IPS-20b (cell line): ENCODE results near the gene PRKCB.
A peak's percentile ranks its signal among the peaks of the same experiment; 100 is the strongest.

Experiments
- H3K27ac ChIP-seq: one replicate; pipeline ENCODE4 v1.5.1; 2013; ENCODE audit warnings: low read length
- H3K27me3 ChIP-seq: 2 replicates; pipeline ENCODE4 v1.6.1; 2013; ENCODE audit warnings: mild to moderate bottlenecking, low read length, inconsistent platforms; ENCODE audit not compliant: insufficient read depth
- H3K36me3 ChIP-seq: 2 replicates; pipeline ENCODE4 v1.6.1; 2013; ENCODE audit warnings: low read depth, mild to moderate bottlenecking, inconsistent platforms, low read length, moderate library complexity; ENCODE audit not compliant: insufficient read depth
- H3K4me1 ChIP-seq: 2 replicates; pipeline ENCODE4 v1.6.1; 2013; ENCODE audit warnings: mild to moderate bottlenecking, control low read depth, inconsistent platforms, low read length, moderate library complexity; ENCODE audit not compliant: insufficient read depth
- H3K4me3 ChIP-seq: 2 replicates; pipeline ENCODE4 v1.5.1; 2013; ENCODE audit warnings: mild to moderate bottlenecking, low read length, inconsistent platforms
- H3K9ac ChIP-seq: 2 replicates; pipeline ENCODE4 v1.6.1; 2013; ENCODE audit warnings: low read depth, mild to moderate bottlenecking, inconsistent platforms, low read length, moderate library complexity
- H3K9me3 ChIP-seq: 2 replicates; pipeline ENCODE4 v1.6.1; 2013; ENCODE audit warnings: mild to moderate bottlenecking, low read depth, low read length, inconsistent platforms; ENCODE audit not compliant: insufficient read depth

PRKCB gene

DNA sequence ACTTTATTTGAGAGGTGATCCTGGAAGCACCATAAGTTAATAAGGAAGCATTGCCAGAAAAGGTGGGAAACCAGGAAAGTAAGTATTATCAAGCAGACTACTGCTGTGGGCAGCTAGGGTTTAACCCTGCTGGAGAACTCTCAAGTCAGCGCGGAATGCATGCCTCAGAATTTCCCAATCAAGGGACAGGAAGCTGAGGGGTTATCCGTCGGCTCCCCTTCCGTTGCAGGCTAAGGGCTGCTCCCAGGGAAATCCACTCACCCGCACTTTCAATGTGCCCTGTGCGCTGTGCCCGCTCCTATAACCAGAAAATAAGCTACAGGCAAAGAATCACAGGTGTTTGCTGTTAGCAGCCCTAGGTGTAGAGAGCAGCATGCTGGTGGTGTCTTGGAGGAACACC lies 281.9 kb downstream of the PRKCB start:
- H3K36me3 ChIP-seq = no peaks in the 10 kb centered on the region
- no peaks in the 10 kb centered on the region for H3K27me3 ChIP-seq
- no peak overlapping the region for H3K27ac ChIP-seq
- no peak overlapping the region for H3K4me3 ChIP-seq
- H3K9ac ChIP-seq = no peak overlapping the region
- no peaks in the 10 kb centered on the region for H3K9me3 ChIP-seq
- H3K4me1 ChIP-seq = peaks cover 16% of the 10 kb centered on the region; the same call in 1 of the 2 replicates

DNA sequence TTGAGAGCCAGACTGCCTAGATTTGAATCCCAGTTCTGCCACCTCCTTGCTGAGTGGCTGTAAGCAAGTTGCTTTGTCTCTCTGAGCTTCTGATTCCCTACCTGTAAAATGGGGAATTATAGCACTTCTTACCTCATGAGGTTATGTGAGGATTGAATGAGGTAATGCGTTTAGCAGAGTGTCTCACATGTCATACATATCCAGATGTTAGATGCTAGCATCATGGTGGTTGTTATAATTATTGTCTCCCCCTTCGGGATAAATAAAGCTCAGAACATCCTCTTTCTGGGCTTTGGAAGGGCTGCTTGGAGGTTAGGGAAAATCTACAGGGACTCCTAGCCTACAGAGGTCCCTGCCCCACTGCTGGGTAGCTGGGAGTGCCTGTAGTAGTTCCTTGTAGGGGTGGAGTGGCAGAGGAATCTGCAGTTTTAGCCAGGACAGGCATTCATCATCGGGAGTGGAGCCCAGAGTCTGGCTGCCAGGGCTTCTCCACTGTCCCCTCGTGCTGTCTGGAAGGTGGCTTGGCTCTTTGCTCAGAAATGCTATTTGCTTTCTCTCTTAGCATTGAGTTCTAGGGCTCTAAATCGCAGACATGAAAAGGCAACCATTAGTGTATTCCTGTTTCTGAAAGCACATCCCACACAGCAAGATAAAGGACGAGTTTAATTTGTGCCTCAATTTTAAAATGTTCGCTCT lies 282.5 kb downstream of the PRKCB start:
- Histone ChIP-seq H3K27me3 (no peaks in the 10 kb centered on the region), H3K4me1 (peaks cover 16% of the 10 kb centered on the region; the same call in 1 of the 2 replicates), H3K4me3 (no peak overlapping the region), H3K9ac (no peak overlapping the region), H3K27ac (no peak overlapping the region), H3K9me3 (no peaks in the 10 kb centered on the region), H3K36me3 (no peaks in the 10 kb centered on the region)

DNA sequence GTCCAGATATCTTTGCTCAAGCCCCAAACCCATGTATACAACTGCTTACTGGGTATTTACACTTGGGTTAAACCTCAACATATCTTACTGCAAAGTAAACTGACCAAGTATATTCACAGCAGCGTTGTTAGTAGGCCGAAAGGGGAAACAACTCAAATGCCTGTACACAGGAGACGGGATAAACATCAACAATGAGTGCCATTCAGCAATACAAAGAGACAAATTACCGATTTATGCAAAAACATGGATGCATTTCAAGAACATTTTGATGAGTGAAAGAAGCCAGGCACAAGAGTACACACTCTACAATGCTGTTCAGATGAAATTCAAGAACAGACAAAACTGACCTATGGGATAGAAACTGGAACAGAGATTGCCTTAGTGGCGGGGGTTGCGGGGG lies 284.0 kb downstream of the PRKCB start:
- Histone ChIP-seq H3K27me3 (no peaks in the 10 kb centered on the region), H3K27ac (no peak overlapping the region), H3K36me3 (no peaks in the 10 kb centered on the region), H3K9me3 (no peaks in the 10 kb centered on the region), H3K4me3 (no peak overlapping the region), H3K9ac (no peak overlapping the region), H3K4me1 (peaks cover 17% of the 10 kb centered on the region; the same call in 1 of the 2 replicates)

DNA sequence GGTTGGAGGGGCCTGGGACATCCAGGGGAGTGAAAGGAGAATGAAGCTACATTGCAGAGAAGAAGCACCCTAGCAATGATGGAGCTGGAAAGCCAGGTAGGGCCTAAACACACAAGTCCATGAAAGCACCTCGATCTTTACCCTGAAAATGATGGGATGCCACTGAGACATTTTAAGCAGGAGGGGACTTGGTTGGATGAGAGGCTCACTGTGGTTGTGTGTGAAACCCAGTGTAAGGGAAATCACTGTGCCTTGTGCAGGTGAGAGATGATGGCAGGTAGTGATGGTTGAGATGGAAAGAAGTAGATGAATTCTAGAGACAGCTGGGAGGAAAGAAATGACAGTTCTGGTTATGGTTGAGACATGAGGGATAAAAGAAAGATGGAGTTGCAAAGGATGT lies 287.5 kb downstream of the PRKCB start:
- H3K27ac ChIP-seq = no peak overlapping the region

DNA sequence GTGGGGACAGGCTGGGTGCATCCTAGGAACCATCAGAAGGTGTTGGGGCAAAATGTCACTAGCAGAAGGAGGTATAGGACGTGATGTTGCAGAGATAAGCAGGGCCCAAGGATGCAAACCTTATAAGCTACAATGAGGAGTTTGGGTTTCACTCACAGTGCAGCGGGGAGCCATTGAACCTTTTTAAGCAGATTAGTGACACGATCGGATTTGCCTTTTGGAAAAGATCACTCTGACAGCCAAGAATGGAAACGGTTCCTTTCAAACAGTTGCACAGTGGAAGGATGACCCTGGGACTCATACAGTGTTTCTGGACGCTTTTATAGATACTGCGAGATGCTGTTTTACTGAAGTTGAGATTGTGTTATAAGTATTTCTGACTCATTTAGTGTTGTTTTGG lies 288.5 kb downstream of the PRKCB start:
- Histone ChIP-seq H3K4me1 (peaks cover 15% of the 10 kb centered on the region; the same call in 1 of the 2 replicates), H3K9me3 (no peaks in the 10 kb centered on the region), H3K4me3 (no peak overlapping the region), H3K9ac (no peak overlapping the region), H3K36me3 (no peaks in the 10 kb centered on the region), H3K27me3 (no peaks in the 10 kb centered on the region), H3K27ac (no peak overlapping the region)

More for the DNA sequence above, 287.5 kb downstream of the PRKCB start:
- H3K4me1 ChIP-seq = peaks cover 18% of the 10 kb centered on the region; the same call in 1 of the 2 replicates
- H3K9me3 ChIP-seq = no peaks in the 10 kb centered on the region
- H3K9ac ChIP-seq = no peak overlapping the region
- no peak overlapping the region for H3K4me3 ChIP-seq
- H3K27me3 ChIP-seq = no peaks in the 10 kb centered on the region
- no peaks in the 10 kb centered on the region for H3K36me3 ChIP-seq

DNA sequence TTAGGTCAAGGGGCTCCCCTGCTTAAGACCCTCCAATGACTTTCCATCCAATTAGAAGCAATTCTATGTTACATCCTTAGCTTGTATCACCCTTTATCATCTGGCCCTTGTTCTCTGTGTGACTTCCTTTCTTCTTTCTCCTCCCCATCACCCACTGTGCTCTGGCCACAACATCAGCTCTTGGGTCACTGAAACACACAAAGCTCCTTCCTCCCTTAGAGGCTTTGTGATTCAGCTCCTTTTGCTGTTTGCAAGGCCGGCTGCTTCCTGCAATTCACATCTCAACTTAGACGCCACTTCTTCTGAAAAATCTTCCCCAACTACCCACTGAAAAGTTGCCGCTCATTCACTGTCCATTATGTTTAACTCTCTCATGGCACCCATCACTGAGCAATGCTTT lies 289.4 kb downstream of the PRKCB start:
- H3K27ac ChIP-seq = peak overlapping the region; percentile 13
- no peak overlapping the region for H3K9ac ChIP-seq
- H3K9me3 ChIP-seq = no peaks in the 10 kb centered on the region
- H3K36me3 ChIP-seq = no peaks in the 10 kb centered on the region
- peaks cover 11% of the 10 kb centered on the region; the same call in 1 of the 2 replicates for H3K4me1 ChIP-seq
- H3K4me3 ChIP-seq = no peak overlapping the region
- H3K27me3 ChIP-seq = no peaks in the 10 kb centered on the region

DNA sequence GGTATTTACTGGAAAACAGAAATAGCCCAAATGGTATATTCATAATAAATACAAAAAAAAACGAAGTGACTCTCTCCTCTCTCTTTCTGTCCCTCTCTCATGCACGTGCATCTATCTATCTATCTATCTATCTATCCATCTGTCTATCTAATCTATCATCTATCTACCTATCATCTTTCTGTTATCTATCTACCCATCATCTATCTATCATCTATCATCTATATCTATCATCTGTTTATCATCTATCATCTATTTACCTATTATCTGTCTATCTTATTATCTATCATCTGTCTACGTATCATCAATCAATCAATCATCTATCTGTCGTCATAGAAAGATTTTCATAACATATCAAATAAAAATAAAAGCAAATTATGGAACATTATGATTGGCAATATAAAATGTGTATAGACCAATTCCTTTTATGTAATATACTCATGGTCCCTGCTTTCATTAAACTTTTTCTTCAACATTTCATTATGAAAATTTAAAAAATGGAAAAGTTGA lies 293.7 kb downstream of the PRKCB start:
- H3K36me3 ChIP-seq = no peaks in the 10 kb centered on the region
- H3K4me3 ChIP-seq = no peak overlapping the region
- no peaks in the 10 kb centered on the region for H3K27me3 ChIP-seq
- H3K4me1 ChIP-seq = peaks cover 18% of the 10 kb centered on the region; the same call in 1 of the 2 replicates
- H3K9ac ChIP-seq = no peak overlapping the region
- no peak overlapping the region for H3K27ac ChIP-seq
- H3K9me3 ChIP-seq = no peaks in the 10 kb centered on the region

DNA sequence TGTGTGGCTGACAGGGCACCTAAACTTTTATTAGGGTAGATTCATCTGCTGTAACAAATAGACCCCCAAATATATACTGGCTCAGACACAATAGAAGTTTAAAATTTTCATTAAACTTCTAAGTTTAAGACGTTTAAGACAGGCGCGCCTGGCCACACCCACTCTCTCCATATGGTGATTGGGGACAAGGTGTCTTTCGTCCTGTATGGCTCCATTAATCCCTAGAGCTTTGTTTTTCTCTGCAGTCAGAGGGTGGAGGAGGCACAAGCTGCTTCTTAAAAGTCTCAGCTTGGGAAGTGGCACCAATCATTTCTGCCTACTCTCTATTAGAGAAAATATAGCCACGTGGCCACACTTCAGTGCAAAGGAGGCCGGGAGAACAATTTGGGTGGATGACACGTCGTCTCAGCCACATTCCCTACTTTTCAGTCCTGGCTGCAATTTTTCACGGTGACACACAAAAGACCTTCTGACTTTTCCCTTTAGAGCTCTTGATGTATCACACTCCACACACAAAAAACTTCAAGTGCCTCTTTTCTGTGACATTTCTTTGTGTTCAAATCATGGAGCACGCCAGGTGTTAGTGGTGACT lies 294.8 kb downstream of the PRKCB start:
- no peak overlapping the region for H3K4me3 ChIP-seq
- no peaks in the 10 kb centered on the region for H3K36me3 ChIP-seq
- H3K27ac ChIP-seq = no peak overlapping the region
- no peaks in the 10 kb centered on the region for H3K27me3 ChIP-seq
- H3K4me1 ChIP-seq = peaks cover 12% of the 10 kb centered on the region
- no peaks in the 10 kb centered on the region for H3K9me3 ChIP-seq
- no peak overlapping the region for H3K9ac ChIP-seq

DNA sequence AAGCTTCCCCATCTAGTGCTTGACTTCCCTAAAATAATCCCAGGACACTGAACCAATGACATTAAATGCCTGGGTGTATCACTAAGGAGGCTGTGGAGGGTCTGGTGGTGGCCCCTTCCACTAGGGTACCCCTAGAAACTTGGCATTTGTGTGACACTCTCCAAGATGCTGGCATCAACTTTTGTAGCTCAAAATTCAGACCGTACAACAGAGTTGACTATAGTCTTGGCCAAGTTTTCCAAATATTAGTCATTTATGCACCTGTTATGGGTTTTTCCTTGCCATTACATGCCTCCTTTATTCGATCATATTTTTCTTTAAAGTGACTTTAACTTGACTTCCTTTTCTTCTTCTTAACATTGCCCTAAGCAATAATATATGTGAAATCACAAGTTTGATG lies 295.5 kb downstream of the PRKCB start:
- H3K27me3 ChIP-seq = no peaks in the 10 kb centered on the region
- H3K4me1 ChIP-seq = peaks cover 16% of the 10 kb centered on the region
- no peaks in the 10 kb centered on the region for H3K9me3 ChIP-seq
- no peak overlapping the region for H3K27ac ChIP-seq
- no peak overlapping the region for H3K4me3 ChIP-seq
- H3K9ac ChIP-seq = no peak overlapping the region
- no peaks in the 10 kb centered on the region for H3K36me3 ChIP-seq

DNA sequence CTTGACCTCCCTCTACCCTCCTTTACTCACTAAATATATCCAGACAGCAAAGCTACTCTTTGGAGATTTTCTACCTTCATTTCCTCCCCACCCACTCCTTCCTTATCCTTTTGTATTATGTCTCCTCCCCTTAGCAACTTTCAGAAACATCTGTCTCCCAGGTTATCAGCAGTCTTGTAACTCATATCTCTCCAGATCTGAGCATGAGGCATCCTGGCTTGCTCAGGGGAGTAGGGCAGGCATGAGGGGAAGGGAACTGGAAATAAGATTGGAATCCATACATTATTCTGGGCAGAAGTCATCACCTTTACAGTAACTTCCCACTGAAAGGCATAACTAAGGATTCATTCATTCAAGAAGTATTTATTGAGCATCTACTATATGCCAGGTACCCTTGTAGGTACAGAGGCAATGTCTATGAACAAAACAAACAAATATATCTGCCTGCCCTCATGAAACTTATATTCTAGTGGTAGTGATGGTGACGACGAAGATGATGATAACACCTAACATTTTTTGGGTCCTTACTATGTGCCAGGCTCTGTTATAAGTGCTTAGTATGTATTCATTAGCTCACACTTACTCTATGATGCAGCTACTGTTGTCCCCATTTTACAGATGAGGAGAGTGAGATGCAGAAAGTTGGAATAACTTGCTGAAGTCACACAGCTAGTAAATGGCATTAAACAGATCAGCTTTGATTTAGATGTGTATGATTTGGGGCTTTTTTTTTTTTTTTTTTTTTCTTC lies 296.4 kb downstream of the PRKCB start:
- Histone ChIP-seq H3K9ac (no peak overlapping the region), H3K27ac (no peak overlapping the region), H3K4me3 (no peak overlapping the region), H3K4me1 (peaks cover 19% of the 10 kb centered on the region), H3K27me3 (no peaks in the 10 kb centered on the region), H3K9me3 (no peaks in the 10 kb centered on the region), H3K36me3 (no peaks in the 10 kb centered on the region)

DNA sequence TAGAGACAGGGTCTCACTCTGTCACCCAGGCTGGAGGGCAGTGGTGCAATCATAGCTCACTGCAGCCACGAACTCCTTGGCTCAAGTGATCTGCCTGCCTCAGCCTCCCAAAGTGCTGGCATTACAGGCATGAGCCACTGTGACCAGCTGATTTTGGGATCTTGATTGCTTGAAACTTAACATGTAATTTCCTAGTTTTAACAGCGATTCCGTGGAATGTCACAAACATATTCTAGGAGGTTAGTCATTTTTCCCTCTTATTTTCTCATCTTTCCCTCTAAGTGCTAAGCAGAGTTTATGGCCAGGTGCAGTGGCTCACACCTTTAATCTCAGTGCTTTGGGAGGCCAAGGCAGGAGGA lies 297.0 kb downstream of the PRKCB start:
- no peak overlapping the region for H3K27ac ChIP-seq
- H3K27me3 ChIP-seq = no peaks in the 10 kb centered on the region
- H3K9ac ChIP-seq = no peak overlapping the region
- H3K4me1 ChIP-seq = peaks cover 22% of the 10 kb centered on the region
- no peaks in the 10 kb centered on the region for H3K9me3 ChIP-seq
- no peaks in the 10 kb centered on the region for H3K36me3 ChIP-seq
- H3K4me3 ChIP-seq = no peak overlapping the region
